ENCODE data around the gene U2AF1L4.

U2AF1L4 gene

DNA sequence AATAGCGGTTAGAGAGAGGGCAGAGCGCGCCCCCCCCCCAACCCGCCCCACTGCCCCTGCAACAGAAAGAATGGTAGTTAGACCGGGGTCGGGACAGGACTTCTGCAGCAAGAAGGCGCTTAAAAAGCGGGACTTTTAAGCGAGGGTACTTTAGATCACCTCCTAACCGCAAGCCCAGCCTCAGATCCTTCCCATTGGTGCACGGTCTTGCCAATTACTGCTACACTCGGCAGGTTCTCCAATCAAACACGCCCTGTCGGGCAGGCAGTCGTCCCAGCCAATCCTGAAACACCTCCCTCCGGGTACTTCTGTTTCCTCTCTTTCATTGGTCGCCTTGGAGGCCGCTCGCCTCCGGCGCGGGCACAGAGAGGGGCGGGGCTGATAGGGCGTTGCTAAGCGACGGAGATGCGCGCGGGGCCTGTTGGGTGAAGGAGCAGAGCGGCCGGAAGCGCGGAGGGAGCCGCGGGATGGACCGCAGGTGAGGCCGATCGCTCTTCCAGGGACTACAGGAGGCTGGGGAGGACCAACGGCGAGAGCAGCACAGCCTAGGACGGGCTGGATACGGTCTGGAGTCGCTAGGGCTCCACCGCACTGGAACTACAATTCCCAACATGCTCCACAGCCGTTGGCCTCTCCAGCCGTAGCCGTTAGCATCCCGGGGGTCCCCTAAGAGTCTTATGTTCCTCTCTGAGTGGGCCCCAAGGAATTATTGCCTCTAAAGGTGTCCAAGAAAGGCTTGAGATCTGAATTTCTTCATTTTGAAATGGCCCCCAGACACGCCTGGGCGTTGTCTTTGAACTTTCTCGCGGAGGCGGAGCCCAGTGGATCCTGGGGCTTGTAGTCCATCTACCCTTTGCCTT lies 12.8 kb upstream of the U2AF1L4 start, which contains the start of gene PROSER3:
TSS of gene PROSER3 (plus strand) at position 428 of the 860 bp plus-strand sequence. CDS start at position 468, 40 bp downstream.
- ChIA-PET CTCF (interaction anchor here (0.7 to 1.4 kb wide), 6 partner anchors 9 to 63 kb away, joined by 3 to 7 read pairs (median 6); partner anchors contain the start of genes LIN37, PSENEN and U2AF1L4), POLR2A (interaction anchor here (0.6 to 3.0 kb wide), 21 partner anchors 7 to 256 kb away, joined by 3 to 87 read pairs (median 4); partner anchors contain the start of genes ALKBH6, ARHGAP33, COX6B1 and LIN37)
- Histone ChIP-seq H3K4me3 (ENCODE audit: low read depth, low read length) (peak within 1 kb of the TSS; percentile 71), H3K27ac (ENCODE audit: extremely low read depth, low read depth, low read length) (peak within 1 kb of the TSS; percentile 97), H3K9me3 (ENCODE audit: control insufficient read depth, insufficient read depth, low read depth, low read length) (no peaks in the 10 kb centered on the region), H3K36me3 (ENCODE audit: control insufficient read depth in 2 of 2, insufficient read depth in 1 of 2, low read length in 2 of 2) (peaks cover 60 to 63% of the 10 kb centered on the region in 2 experiments), H3K4me1 (ENCODE audit: control insufficient read depth, insufficient read depth, low read length) (peaks cover 15% of the 10 kb centered on the region)
- TF ChIP-seq ZNF2 (tag by site-specific recombination; IDR thresholded peaks at IDR 0.05), result peak; percentile 78
- no peak for TF ChIP-seq BCL11B (tag by site-specific recombination; IDR thresholded peaks at IDR 0.05; ENCODE audit: low read depth)
- peak; percentile 80; the same call in 1 of the 2 replicates for TF ChIP-seq TCF7L2 (IDR thresholded peaks at IDR 0.05; ENCODE audit: borderline replicate concordance, low read depth, low read length)
- TF ChIP-seq ZNF561 (tag by site-specific recombination; IDR thresholded peaks at IDR 0.05; ENCODE audit: borderline replicate concordance), result peak; percentile 91; the same call in 1 of the 2 replicates
- TF ChIP-seq MZF1 (tag by site-specific recombination; IDR thresholded peaks at IDR 0.05; ENCODE audit: borderline replicate concordance), result no peak
- no peak for TF ChIP-seq ZNF785 (tag by site-specific recombination; IDR thresholded peaks at IDR 0.05)
- TF ChIP-seq EGR2 (tag by site-specific recombination; IDR thresholded peaks at IDR 0.05; ENCODE audit: low read depth), result peak; percentile 89
- TF ChIP-seq MEIS1 (CRISPR knock-in tag; IDR thresholded peaks at IDR 0.05; ENCODE audit: borderline replicate concordance), result no peak
- no peak for TF ChIP-seq ZNF221 (tag by site-specific recombination; IDR thresholded peaks at IDR 0.05; ENCODE audit: borderline replicate concordance)
- TF ChIP-seq, protein P1, sequence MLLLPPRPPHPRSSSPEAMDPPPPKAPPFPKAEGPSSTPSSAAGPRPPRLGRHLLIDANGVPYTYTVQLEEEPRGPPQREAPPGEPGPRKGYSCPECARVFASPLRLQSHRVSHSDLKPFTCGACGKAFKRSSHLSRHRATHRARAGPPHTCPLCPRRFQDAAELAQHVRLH (tag by site-specific recombination; IDR thresholded peaks at IDR 0.05), result peak; percentile 1
- no peak for TF ChIP-seq TRIM28 (IDR thresholded peaks at IDR 0.05; ENCODE audit: borderline replicate concordance, low read length)
- TF ChIP-seq, protein P2, sequence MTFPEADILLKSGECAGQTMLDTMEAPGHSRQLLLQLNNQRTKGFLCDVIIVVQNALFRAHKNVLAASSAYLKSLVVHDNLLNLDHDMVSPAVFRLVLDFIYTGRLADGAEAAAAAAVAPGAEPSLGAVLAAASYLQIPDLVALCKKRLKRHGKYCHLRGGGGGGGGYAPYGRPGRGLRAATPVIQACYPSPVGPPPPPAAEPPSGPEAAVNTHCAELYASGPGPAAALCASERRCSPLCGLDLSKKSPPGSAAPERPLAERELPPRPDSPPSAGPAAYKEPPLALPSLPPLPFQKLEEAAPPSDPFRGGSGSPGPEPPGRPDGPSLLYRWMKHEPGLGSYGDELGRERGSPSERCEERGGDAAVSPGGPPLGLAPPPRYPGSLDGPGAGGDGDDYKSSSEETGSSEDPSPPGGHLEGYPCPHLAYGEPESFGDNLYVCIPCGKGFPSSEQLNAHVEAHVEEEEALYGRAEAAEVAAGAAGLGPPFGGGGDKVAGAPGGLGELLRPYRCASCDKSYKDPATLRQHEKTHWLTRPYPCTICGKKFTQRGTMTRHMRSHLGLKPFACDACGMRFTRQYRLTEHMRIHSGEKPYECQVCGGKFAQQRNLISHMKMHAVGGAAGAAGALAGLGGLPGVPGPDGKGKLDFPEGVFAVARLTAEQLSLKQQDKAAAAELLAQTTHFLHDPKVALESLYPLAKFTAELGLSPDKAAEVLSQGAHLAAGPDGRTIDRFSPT (tag by site-specific recombination; IDR thresholded peaks at IDR 0.05), result peak; percentile 94
- TF ChIP-seq ZNF843 (tag by site-specific recombination; IDR thresholded peaks at IDR 0.05), result peak; percentile 61
- TF ChIP-seq OVOL3 (tag by site-specific recombination; IDR thresholded peaks at IDR 0.05), result peak; percentile 93
- TF ChIP-seq, protein P3, sequence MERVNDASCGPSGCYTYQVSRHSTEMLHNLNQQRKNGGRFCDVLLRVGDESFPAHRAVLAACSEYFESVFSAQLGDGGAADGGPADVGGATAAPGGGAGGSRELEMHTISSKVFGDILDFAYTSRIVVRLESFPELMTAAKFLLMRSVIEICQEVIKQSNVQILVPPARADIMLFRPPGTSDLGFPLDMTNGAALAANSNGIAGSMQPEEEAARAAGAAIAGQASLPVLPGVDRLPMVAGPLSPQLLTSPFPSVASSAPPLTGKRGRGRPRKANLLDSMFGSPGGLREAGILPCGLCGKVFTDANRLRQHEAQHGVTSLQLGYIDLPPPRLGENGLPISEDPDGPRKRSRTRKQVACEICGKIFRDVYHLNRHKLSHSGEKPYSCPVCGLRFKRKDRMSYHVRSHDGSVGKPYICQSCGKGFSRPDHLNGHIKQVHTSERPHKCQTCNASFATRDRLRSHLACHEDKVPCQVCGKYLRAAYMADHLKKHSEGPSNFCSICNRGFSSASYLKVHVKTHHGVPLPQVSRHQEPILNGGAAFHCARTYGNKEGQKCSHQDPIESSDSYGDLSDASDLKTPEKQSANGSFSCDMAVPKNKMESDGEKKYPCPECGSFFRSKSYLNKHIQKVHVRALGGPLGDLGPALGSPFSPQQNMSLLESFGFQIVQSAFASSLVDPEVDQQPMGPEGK (tag by site-specific recombination; IDR thresholded peaks at IDR 0.05), result peak; percentile 79
- peak; percentile 98 for TF ChIP-seq ZBTB17 (tag by site-specific recombination; IDR thresholded peaks at IDR 0.05)
- no peak for TF ChIP-seq ZNF174 (tag by site-specific recombination; IDR thresholded peaks at IDR 0.05)
- TF ChIP-seq, protein P4, sequence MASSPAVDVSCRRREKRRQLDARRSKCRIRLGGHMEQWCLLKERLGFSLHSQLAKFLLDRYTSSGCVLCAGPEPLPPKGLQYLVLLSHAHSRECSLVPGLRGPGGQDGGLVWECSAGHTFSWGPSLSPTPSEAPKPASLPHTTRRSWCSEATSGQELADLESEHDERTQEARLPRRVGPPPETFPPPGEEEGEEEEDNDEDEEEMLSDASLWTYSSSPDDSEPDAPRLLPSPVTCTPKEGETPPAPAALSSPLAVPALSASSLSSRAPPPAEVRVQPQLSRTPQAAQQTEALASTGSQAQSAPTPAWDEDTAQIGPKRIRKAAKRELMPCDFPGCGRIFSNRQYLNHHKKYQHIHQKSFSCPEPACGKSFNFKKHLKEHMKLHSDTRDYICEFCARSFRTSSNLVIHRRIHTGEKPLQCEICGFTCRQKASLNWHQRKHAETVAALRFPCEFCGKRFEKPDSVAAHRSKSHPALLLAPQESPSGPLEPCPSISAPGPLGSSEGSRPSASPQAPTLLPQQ (tag by site-specific recombination; IDR thresholded peaks at IDR 0.05), result peak; percentile 84
- peak; percentile 94 for TF ChIP-seq YY1 (tag by site-specific recombination; IDR thresholded peaks at IDR 0.05)
- TF ChIP-seq ZNF23 (tag by site-specific recombination; IDR thresholded peaks at IDR 0.05; ENCODE audit: borderline replicate concordance), result no peak
- TF ChIP-seq ZFP41 (tag by site-specific recombination; IDR thresholded peaks at IDR 0.05; ENCODE audit: borderline replicate concordance), result no peak
- no peak for TF ChIP-seq ZNF555 (tag by site-specific recombination; conservative IDR thresholded peaks at IDR 0.05)
- no peak for TF ChIP-seq ZNF140 (tag by site-specific recombination; IDR thresholded peaks at IDR 0.05)
- TF ChIP-seq ZNF629 (tag by site-specific recombination; IDR thresholded peaks at IDR 0.05), result peak; percentile 74
- TF ChIP-seq, protein P5, sequence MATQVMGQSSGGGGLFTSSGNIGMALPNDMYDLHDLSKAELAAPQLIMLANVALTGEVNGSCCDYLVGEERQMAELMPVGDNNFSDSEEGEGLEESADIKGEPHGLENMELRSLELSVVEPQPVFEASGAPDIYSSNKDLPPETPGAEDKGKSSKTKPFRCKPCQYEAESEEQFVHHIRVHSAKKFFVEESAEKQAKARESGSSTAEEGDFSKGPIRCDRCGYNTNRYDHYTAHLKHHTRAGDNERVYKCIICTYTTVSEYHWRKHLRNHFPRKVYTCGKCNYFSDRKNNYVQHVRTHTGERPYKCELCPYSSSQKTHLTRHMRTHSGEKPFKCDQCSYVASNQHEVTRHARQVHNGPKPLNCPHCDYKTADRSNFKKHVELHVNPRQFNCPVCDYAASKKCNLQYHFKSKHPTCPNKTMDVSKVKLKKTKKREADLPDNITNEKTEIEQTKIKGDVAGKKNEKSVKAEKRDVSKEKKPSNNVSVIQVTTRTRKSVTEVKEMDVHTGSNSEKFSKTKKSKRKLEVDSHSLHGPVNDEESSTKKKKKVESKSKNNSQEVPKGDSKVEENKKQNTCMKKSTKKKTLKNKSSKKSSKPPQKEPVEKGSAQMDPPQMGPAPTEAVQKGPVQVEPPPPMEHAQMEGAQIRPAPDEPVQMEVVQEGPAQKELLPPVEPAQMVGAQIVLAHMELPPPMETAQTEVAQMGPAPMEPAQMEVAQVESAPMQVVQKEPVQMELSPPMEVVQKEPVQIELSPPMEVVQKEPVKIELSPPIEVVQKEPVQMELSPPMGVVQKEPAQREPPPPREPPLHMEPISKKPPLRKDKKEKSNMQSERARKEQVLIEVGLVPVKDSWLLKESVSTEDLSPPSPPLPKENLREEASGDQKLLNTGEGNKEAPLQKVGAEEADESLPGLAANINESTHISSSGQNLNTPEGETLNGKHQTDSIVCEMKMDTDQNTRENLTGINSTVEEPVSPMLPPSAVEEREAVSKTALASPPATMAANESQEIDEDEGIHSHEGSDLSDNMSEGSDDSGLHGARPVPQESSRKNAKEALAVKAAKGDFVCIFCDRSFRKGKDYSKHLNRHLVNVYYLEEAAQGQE (tag by site-specific recombination; IDR thresholded peaks at IDR 0.05), result peak; percentile 29; the same call in 1 of the 2 replicates
- TF ChIP-seq KLF10 (tag by site-specific recombination; IDR thresholded peaks at IDR 0.05), result peak; percentile 87
- no peak for TF ChIP-seq ZNF223 (tag by site-specific recombination; IDR thresholded peaks at IDR 0.05)

Data from HEK293 (cell line).